Measurements from ENCODE around the gene NXT1.

- no peak for TF ChIP-seq CTCF (conservative IDR thresholded peaks at IDR 0.05; ENCODE audit: low read length)
- TF ChIP-seq EZH2phosphoT487 (IDR thresholded peaks at IDR 0.05; ENCODE audit: borderline replicate concordance, low read depth, low read length), result no peak
These were observed 47.1 kb upstream of the NXT1 start for GRCh38 chr20:23303325-23304102.
